MM.1S (cell line): Measurements from ENCODE around the gene NEK11.

Source experiments
- CTCF ChIP-seq: fragments of 300-600 bp; sonication (generic); IDR thresholded peaks from 2 replicates; pipeline ENCODE4 v1.5.1; 2016; ENCODE audit warnings: antibody characterized with exemption, low read length, mixed read lengths
- EZH2phosphoT487 ChIP-seq: fragments of 300-600 bp; sonication (generic); IDR thresholded peaks from 2 replicates; pipeline ENCODE4 v1.6.1; 2018; ENCODE audit warnings: antibody characterized with exemption, low read length

- no peak for TF ChIP-seq CTCF
- TF ChIP-seq EZH2phosphoT487: no peak
These were observed 215.5 kb downstream of the NEK11 start for GRCh38 chr3:131242201-131242600.
